ENCODE measurements around the gene IGFBP7.

IGFBP7 gene

DNA sequence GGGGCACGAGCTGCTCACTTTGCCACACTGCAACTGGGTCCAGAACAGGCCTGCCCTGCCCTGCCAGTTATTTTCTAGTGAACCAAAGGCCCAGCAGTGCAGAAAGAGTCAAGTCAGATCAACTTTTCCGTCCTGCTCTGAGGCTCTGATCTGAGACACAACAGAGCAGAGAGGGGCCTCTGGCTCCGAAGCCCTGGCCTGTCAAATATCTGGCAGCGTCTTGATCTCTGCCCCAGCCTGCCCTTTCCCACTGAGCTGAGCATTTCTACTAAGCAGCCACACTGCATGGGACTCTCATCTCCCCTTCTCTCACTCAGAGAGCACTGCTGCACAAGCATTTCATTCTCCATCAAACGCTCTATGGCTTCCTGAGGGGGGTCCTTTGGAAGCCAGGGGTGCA is 11.8 kb downstream of the IGFBP7 start:
- DNase-seq (ENCODE audit: extremely low read depth in 1 of 2, low read depth in 1 of 2), result no peak

- no peak for DNase-seq (ENCODE audit: extremely low read depth in 1 of 2, low read depth in 1 of 2)
Observed at GRCh38 chr4:57097711-57098110, 12.5 kb downstream of the IGFBP7 start.

GRCh38 chr4:57095956-57096355 is 14.2 kb downstream of the IGFBP7 start:
- no peak for DNase-seq (ENCODE audit: extremely low read depth in 1 of 2, low read depth in 1 of 2)

DNA sequence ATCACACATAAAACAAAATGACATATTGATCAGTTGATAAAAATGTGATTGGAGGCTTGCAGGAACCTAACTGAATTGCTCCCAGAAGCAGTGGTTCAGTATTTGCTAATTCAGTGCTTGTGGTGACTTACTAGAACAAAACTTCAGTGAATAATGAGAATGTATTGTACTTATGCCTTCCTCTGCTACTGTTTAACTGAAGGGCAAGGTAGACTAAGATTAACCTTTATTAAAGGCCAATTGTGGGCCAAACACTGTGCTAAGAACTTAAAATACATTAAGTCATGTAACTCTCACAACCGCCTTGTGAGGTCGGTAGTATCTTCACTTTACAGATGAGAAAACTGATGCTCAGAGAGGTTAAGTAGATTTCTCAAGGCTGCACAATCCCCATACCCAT is 14.9 kb downstream of the IGFBP7 start:
- no peak for DNase-seq (ENCODE audit: extremely low read depth in 1 of 2, low read depth in 1 of 2)

DNA sequence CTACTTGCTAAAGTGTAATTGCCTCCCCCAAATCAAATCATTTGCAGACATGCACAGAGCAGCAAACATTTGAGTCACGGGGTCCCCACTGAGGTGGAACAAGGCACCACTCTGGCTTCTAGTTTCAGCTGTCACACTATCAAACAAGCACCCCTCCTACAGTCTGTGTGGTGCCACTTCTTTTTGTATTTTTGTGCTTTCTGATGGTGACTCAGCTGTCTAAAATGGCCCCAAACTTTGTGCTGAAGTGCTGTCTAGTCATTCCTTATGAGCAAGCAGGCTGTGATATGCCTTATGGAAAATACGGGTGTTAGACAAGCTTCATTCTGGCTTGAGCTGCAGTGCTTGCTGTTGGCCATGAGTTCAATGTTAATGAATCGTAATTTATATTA is 15.4 kb downstream of the IGFBP7 start:
- DNase-seq (ENCODE audit: extremely low read depth in 1 of 2, low read depth in 1 of 2), result no peak

DNA sequence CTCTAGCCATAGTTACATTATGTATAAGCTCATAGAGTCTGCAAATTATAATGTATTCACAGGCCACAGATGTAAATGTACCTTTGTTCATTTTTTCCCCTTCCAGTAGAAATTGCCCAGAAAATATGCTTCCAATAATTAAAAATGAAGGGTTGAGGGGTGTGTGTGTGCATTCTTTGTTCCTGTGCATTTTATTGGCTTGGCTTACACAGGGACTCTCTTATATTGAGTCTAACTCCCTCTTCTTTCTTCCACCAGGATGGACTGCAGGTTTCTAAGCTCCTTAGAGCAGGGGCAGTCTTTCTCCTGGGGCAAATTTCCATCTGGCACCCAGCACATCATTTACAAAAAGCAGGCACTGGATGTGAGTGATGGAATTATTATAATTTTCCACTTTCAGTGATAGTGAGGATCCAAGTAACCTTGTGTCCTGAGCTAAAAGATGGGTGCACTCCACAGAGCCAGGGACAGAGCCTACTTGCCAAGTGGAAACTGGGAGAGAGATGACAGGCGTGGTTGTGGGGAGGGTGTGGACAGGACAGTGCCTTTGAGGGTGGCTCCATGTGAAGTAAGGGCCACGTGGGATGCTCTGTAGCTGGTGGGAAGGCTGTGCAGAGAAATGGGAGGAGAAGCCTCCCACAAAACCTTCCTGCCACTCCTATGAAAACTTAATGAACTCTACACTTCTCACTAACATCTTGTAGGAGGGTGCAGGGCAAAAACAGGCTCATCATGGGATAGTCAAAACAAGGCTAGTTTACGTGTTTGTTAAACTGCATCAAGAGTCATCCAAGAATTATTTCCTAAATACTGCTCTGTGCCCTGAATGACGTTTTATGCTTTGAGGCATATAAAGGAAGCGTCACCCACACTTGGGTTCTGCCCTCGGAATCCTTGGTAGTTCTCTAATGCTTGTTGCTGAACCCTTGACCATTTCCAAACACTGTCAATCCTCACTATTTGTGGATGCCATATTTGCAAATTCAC is 16.0 kb downstream of the IGFBP7 start:
- DNase-seq (ENCODE audit: extremely low read depth in 1 of 2, low read depth in 1 of 2), result no peak

GRCh38 chr4:57091657-57092162 is 18.5 kb downstream of the IGFBP7 start:
- no peak for DNase-seq (ENCODE audit: extremely low read depth in 1 of 2, low read depth in 1 of 2)

DNA sequence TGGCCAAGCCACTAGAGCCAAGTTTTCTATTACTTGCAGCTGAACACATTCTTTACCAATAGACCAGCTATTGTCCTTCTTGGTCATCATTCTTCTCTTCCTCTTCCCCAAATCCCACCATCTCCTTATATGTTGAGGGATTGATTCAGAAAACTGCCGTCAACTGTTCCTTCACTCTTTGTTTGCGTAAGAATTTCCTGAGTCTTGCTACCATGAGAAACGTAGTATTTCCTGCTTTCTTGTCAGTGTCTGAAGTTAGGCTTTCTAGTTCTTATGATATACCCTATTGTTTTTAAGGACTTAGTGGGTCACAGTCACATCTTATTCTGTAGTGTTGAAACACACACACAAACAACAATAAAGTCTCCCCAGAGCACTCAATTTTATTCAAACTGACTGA is 20.1 kb downstream of the IGFBP7 start:
- DNase-seq (ENCODE audit: extremely low read depth in 1 of 2, low read depth in 1 of 2), result no peak

- DNase-seq (ENCODE audit: extremely low read depth in 1 of 2, low read depth in 1 of 2), result no peak
Observed at GRCh38 chr4:57089549-57089948, 20.6 kb downstream of the IGFBP7 start.

GRCh38 chr4:57086031-57086723 is 24.0 kb downstream of the IGFBP7 start:
- DNase-seq (ENCODE audit: extremely low read depth in 1 of 2, low read depth in 1 of 2), result no peak

GRCh38 chr4:57085278-57085677 is 24.9 kb downstream of the IGFBP7 start:
- no peak for DNase-seq (ENCODE audit: extremely low read depth in 1 of 2, low read depth in 1 of 2)

DNA sequence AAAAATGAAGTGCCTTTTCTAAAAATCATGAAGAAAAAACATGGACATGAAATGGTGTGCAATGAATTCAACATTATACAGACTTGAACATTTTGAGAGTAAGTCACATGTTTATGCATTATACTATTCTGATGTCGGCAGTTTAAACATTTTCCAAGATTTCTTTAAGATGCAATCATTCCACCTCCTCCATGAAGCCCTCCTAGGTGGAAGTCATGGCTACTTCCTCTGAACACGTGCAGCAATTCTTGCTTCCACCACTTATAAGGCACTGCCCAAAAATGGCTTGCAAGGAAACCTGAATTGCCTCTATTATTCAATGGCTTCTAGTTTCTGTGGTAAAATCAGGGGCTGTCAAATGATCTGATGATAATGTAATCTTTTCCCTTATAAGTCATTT is 25.8 kb downstream of the IGFBP7 start:
- DNase-seq (ENCODE audit: extremely low read depth in 1 of 2, low read depth in 1 of 2), result no peak

GRCh38 chr4:57083090-57083489 is 27.1 kb downstream of the IGFBP7 start:
- no peak for DNase-seq (ENCODE audit: extremely low read depth in 1 of 2, low read depth in 1 of 2)

- no peak for DNase-seq (ENCODE audit: extremely low read depth in 1 of 2, low read depth in 1 of 2)
Observed at GRCh38 chr4:57081651-57082621, 28.2 kb downstream of the IGFBP7 start.

- no peak for DNase-seq (ENCODE audit: extremely low read depth in 1 of 2, low read depth in 1 of 2)
Observed at GRCh38 chr4:57080781-57081650, 29.2 kb downstream of the IGFBP7 start.

- DNase-seq (ENCODE audit: extremely low read depth in 1 of 2, low read depth in 1 of 2), result no peak
Observed at GRCh38 chr4:57078685-57079521, 31.3 kb downstream of the IGFBP7 start.

GRCh38 chr4:57077550-57078343 is 32.4 kb downstream of the IGFBP7 start:
- no peak for DNase-seq (ENCODE audit: extremely low read depth in 1 of 2, low read depth in 1 of 2)

DNA sequence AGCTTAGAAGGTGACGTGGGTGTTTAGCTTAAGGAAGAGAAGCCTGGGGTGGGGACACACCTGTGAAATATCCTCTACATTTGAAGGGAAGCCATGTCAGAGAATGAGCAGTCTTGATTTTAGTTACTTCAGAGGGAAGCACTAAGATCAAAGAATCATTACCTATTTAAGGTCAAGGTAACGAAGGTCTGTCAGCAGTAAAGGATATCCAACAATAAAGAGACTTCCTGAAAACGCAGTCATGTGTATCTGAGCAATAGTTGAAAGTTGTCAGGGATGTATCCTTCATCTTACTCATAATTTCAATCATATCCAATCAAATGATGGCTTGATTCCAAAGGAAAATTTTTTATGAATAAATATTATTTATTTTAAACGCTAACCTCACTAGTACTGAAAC is 33.5 kb downstream of the IGFBP7 start:
- DNase-seq (ENCODE audit: extremely low read depth in 1 of 2, low read depth in 1 of 2), result no peak
